MG63 (cell line): ENCODE data around the gene CCDC90B. TPM values are rescaled to one million over a fixed set of nuclear protein-coding genes. Genes with fewer than 3 reads are reported as not detected.

Experiments used
- total RNA-seq: library from RNA; depleted of rRNA; stranded (reverse); fragments of >200 nt; shearing (Covaris generic); gene quantifications from 2 replicates; pipeline ENCODE4 v1.2.3, GENCODE V29; 2014; ENCODE audit warnings: low replicate concordance; rRNA removed

Gene CCDC90B
- total RNA-seq, 1 experiment from 2014 or later, result 16.8 TPM

Other genes starting within 250 kb of the CCDC90B start
- gene RAB30, start 214.5 kb downstream of the CCDC90B start, total RNA-seq, result 4.0 and 6.1 TPM in 2 replicates
- gene PCF11, start 129.2 kb downstream of the CCDC90B start, total RNA-seq, result 18.0 and 48.3 TPM in 2 replicates
- gene ANKRD42, start 92.7 kb downstream of the CCDC90B start, total RNA-seq, result 6.1 and 12.4 TPM in 2 replicates